Stromal cell of bone marrow (primary cell): ENCODE measurements around the gene TKFC.

Experiments used
- DNase-seq: peaks from one replicate; pipeline ENCODE4 v3.0.0-alpha.2; 2012; ENCODE audit warnings: low read depth

TKFC gene

GRCh38 chr11:61315260-61315659 lies 17.8 kb upstream of the TKFC start:
- no peak for DNase-seq

DNA sequence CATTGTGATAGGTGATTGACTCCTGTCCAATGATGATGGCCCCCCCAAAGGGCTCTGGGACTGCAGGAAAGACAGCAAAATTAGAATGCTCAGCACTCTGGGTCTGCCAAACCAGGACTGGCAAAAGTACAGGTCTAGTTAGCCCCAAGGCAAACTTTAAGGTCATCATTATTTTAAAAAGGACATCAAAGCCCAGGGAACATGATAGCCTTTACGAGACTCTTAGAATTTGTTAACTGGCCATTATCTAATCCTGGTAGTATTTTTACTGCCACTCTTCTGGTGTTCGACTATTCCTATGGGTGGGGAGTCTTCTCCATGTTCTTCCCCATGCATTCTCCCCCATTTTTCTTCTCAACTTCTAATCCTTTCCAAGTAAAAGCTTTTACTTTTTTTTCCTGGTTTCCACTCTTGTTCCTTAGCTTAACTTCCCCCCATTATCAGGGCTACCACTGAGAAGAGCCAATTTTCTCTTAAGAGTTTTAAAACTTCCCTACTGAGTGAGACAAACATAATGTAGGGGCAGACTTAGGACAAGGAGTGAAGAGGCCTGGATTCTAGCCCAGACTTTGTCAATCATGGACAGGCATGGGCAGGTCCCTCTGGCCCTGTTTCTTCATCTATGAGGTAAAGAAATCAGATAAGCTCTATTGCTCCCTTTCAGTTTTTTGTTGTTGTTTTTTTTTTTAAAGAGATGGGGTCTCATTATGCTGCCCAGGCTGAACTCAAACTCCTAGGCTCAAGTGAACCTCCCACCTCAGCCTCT lies 7.2 kb upstream of the TKFC start:
- no peak for DNase-seq

GRCh38 chr11:61327669-61328071 lies 5.4 kb upstream of the TKFC start:
- no peak for DNase-seq

- no peak for DNase-seq
Measured at GRCh38 chr11:61328351-61328750, 4.7 kb upstream of the TKFC start.

GRCh38 chr11:61329871-61330270 lies 3.2 kb upstream of the TKFC start:
- DNase-seq: no peak

- DNase-seq: no peak
Measured at GRCh38 chr11:61331651-61332050, 1.4 kb upstream of the TKFC start.

GRCh38 chr11:61332281-61332796 lies 689 bp upstream of the TKFC start:
- DNase-seq: no peak

DNA sequence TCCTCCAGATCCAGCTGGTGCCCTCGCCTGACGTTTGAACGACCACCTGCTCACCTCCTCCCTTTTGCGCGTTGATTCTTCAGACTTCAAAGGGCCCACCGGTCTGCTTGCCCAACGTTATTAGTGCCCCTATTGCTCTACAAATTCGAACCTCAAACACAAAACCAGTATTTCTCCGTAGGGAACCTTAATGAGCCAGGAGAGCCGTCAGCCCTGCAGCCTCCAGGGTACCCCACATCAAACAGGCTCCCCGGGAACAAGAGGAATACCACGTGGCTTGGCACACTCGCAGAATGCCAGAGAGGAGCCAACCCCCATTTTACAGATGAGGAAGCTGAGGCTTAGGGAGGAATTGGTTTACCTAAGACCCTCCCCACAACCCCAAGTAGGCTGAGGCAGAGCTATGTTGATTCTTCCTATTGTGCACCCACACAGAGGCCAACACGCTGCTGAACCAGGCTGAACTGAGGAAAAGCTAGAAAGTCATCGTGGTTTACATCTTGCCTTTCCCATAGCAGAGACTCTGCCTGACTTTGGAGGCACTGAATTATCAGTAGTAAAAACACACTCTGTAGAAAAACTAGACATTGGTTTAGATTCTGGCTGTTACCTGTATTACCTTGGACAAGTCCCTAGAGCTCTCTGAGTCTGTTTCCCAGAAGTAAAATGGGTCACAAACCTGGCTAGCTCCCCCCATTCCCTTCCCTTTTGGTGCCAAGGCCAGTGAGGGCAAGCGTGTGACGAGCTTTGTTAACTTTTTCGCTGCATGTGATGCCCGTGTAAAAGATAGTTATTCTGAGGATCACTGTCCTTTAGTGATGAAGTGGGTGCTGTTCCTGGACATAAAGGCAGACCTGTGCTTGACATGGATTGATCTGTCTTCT lies 764 bp downstream of the TKFC start:
- DNase-seq: no peak

DNA sequence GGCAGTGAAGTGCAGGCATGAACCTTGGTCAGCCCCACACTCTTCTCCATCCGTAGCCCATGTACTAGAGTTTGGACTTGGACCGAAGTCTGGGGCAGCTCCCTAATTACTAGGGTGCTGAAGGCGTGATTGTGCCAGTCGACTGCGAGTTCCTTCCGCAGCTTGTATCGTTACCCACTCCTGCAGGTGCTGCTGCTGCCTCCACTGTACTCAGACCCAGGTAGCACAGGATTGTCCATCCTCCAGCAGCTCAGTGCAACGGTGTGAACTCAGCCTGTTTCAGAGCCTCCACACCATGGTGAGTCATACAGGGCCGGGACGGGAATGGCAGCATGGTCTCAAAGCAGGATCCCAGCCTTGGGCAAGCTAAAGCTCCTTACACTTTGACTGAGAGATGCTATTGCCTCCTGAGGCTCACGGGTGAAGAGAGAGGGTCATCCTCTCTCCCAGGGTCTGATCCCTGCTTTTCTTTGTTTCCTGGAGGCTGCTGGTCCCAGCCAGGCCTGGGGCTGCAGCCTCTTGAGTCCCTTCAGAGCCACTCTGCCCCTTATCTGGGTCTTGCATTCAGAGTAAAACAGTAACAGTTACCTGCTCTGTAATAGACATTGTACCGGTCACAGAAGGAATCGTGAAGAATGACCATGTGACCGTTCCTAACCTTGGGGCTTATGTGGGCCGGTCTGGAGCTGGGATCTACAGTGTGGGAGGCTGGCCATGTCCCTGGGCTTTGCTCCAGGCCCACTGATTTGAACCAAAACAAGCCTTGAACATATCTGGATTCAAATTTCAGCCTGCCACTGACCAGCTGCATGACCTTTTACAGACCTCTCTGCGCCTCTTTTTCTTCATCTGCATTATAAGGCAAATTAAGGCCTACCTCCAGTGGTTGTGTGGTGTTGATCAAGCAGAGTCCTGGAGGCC lies 1.7 kb downstream of the TKFC start:
- no peak for DNase-seq

- no peak for DNase-seq
Measured at GRCh38 chr11:61335355-61335710, 2.3 kb downstream of the TKFC start.

DNA sequence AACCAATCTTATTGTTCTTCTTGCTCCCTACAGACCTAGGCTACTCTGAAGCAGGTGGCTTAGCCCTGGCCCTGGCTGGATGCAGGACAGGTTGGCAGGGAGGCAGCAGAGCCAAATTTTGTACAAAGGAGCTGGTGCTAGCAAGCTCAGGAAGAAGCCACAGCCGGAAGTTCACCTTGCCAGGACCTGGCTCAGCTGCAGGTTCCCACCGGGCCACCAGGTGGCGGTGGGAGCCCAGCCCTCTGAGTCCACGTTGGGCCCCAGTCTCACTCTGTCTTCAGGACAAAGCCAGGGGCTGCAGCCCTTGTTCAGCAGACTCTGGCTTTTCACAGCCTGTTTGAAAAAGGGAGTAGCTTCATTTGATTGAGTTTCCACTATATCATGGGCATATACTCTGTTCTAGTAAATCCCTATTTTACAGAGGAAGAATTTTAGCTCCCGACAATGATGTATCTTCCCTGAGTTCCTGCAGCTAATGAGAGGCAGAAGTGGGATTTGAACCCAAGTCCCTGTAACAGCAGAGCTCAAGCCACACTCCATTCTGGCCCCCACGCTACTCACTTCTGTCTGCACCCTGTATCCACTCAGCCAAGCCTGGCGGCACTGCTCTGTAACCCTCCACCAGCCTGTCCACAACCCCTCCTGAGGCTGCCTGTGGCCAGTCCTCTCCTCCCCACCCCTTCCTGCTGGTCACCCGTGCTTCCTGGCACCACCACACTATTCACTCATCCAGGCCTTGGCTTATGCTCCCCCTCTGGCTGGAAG lies 3.3 kb downstream of the TKFC start:
- DNase-seq: peak; percentile 37

- no peak for DNase-seq
Measured at GRCh38 chr11:61337706-61338470, 4.9 kb downstream of the TKFC start.

DNA sequence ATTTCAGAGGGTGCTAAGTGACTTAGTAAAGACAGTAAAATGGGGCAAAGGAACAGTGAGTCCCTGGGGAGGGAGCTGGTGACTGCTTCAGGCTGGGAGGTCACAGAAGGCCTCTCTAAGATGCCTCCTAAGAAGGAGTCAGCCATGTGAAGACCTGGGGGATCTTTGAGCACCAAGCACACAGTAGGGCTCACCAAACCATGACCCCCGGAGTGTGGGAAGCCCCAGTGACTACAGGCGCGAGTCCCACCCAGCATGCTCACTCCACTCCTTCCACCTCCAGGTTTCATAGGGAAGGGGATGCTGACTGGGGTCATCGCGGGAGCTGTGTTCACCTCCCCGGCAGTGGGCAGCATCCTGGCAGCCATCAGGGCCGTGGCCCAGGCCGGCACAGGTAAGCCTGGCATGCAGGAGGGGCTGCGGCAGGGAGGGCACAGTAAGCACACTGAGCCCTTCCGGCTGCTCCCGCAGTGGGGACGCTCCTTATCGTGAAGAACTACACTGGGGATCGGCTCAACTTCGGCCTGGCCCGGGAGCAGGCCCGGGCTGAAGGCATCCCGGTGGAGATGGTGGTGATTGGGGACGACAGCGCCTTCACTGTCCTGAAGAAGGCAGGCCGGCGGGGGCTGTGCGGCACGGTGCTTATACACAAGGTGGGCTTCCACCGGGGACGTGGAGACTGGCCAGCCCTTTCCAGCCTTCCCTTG lies 5.9 kb downstream of the TKFC start:
- DNase-seq: no peak

DNA sequence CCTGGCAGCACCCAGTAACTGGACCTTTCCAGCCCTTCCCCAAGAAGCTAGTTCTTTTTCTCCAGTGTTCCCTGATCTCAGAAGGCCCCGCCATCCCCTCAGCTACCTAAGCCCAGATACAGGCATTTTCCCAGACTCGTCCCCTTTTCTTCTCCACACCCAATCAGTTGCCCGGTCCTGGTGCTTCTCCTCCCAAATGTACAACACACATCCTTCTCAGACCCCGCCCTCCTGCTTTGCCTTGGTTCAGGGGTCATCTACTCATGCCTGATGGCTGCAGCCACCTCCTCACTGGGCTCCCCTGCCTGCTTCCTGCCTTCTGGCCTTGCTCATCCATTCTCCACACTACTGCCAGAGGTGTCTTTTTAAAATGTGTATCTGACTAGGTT lies 6.5 kb downstream of the TKFC start:
- DNase-seq: no peak

GRCh38 chr11:61340979-61341378 lies 8.0 kb downstream of the TKFC start:
- DNase-seq: no peak

- DNase-seq: no peak
Measured at GRCh38 chr11:61341706-61342105, 8.7 kb downstream of the TKFC start.

DNA sequence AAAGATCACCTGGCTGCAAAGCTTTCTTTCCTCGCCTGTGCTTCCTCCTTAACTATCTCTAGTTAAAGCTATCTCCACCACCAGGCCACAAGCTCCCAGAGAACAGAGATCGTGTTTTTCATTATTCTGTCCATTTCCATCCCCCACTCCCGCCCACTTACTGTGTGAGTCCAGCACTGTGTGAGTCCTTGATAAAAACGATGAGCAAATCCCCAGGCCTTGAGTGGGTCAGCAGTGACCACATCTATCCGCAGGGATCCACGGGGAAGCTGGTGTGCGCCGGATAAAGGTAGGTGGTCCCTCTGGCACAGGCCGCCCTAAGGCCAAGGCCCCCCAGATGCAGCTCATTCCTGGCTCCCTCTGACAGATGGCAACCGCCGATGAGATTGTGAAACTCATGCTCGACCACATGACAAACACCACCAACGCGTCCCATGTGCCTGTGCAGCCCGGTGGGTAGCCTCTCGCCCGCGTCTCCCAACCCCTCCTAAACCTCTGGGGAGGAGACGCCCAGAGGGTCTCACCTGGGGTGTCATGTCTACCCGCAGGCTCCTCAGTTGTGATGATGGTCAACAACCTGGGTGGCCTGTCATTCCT lies 9.3 kb downstream of the TKFC start:
- no peak for DNase-seq

DNA sequence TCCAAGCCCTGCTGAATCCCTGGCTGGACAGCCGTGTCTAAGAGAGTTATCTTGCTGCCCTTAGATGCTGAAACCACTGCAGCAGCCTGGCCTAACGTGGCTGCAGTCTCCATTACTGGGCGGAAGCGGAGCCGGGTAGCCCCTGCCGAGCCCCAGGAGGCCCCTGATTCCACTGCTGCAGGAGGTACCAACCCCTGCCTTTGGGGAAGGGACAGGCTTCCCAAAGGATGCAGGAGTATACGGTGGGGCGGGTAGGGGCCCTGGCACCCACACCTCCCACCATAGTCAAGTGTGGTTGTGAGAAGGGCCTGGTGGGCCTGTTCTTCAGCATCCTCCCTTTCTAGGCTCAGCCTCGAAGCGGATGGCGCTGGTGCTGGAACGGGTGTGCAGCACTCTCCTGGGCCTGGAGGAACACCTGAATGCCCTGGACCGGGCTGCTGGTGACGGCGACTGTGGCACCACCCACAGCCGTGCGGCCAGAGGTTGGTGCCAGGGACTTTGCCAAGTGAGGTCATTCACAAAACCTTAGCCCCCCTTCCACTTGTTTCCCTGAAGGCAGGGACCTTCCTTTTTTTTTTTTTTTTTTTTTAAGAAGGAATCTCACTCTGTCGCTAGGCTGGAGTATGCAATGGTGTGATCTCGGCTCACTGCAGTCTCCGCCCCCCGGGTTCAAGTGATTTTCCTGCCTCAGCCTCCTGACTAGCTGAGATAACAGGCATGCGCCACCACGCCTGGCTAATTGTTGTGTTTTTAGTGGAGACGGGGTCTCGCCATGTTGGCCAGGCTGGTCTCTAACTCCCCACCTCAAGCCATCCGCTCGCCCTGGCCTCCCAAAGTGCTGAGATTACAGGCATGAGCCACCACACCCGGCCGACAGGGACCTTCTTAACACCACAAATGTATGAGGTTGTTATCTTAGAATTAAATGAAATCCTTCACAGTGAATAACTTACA lies 11.0 kb downstream of the TKFC start:
- DNase-seq: no peak
